Measurements from ENCODE around the gene PTBP3.

DNA sequence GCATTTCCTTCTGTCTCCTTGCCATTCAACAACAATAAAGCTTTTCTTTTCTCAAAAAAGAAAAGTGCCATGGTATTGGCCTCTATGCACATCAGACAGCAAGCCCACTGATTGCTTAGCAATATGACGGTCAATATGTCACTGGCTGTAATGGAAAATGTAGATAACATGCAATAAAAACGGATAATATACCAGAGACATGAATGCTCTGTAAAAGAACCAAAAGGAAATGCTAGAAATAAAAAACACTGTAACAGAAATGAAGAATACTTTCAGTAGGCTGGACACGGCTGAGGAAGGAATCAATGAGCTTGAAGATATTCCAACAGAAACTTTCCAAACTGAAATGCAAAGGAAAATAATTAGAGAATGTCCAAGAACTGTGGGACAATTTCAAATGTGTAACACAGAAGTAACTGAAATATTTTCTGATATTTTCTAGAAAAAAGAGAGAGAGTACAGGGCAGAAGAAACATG lies 10.0 kb downstream of the PTBP3 start:
- TF ChIP-seq, protein P1, sequence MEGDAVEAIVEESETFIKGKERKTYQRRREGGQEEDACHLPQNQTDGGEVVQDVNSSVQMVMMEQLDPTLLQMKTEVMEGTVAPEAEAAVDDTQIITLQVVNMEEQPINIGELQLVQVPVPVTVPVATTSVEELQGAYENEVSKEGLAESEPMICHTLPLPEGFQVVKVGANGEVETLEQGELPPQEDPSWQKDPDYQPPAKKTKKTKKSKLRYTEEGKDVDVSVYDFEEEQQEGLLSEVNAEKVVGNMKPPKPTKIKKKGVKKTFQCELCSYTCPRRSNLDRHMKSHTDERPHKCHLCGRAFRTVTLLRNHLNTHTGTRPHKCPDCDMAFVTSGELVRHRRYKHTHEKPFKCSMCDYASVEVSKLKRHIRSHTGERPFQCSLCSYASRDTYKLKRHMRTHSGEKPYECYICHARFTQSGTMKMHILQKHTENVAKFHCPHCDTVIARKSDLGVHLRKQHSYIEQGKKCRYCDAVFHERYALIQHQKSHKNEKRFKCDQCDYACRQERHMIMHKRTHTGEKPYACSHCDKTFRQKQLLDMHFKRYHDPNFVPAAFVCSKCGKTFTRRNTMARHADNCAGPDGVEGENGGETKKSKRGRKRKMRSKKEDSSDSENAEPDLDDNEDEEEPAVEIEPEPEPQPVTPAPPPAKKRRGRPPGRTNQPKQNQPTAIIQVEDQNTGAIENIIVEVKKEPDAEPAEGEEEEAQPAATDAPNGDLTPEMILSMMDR (IDR thresholded peaks at IDR 0.05): no peak
- TF ChIP-seq POLR2A (IDR thresholded peaks at IDR 0.05): no peak
